ENCODE results near the gene SLC2A5. TPM values are rescaled to one million over a fixed set of nuclear protein-coding genes. Genes with fewer than 3 reads are reported as not detected.
A peak's percentile ranks its signal among the peaks of the same experiment; 100 is the strongest.

SLC2A5 gene
- polyA plus RNA-seq, 3 donors, result 0.75 to 1.3 (median 0.81) TPM

DNA sequence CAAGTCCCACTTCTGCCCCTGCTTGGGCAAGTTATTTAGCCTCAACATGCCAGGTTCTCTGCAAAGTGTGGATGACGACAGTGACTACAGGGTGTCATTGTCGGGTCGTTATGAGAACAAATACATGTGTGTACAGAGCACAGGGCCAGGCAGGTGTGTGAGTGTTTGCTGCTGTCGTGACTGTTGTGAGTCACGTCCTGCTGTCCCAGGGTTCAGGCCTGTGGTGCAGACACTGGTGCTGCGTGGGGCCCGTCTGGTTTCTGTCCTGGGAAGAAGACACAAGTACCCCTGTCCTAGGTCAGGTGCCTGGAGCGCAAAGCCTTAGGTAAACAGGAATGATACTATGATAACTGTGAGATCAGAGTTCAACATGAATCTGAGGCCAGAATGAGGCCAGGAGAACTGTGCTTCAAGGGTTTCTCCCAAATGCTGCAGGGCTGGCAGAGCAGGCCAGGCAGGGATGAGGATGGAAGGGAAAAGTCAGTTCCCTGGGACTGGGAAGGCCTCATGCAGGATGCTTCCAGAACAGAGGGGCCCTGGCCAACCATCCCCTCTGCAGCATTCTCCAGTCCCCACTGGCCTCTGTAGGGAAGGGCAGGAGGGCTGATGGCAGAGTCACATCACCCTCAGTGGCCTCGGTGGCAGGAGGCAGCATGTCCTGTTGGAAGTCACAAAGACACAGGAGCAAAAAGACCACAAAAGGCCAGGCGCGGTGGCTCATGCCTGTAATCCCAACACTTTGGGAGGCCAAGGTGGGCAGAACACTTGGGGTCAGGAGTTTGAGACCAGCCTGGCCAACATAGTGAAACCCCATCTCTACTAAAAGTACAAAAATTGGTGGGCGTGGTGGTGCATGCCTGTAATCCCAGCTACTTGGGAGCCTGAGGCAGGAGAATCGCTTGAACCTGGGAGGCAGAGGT is 43.8 kb upstream of the SLC2A5 start:
- intact Hi-C loops (cut with micrococcal nuclease), result loop anchor here in 1 of 2 donors (5.0 kb wide), 1 partner anchor 379 kb away; no protein-coding TSS in a partner anchor
- 90% methylated on average over 12 of the region's 13 CpGs for WGBS (ENCODE audit: insufficient coverage)
- Mint-ChIP-seq H3K27ac (no peak overlapping the region), H3K27me3 (ENCODE audit: low read depth in 3 of 3) (peaks cover 0 to 3% (median 0%) of the 10 kb centered on the region in 3 donors), H3K4me1 (peaks cover 9% of the 10 kb centered on the region), H3K36me3 (peaks cover 2 to 17% of the 10 kb centered on the region in 2 donors), H3K9me3 (no peaks in the 10 kb centered on the region), H3K4me3 (no peak overlapping the region)
- TF ChIP-seq, protein P1, sequence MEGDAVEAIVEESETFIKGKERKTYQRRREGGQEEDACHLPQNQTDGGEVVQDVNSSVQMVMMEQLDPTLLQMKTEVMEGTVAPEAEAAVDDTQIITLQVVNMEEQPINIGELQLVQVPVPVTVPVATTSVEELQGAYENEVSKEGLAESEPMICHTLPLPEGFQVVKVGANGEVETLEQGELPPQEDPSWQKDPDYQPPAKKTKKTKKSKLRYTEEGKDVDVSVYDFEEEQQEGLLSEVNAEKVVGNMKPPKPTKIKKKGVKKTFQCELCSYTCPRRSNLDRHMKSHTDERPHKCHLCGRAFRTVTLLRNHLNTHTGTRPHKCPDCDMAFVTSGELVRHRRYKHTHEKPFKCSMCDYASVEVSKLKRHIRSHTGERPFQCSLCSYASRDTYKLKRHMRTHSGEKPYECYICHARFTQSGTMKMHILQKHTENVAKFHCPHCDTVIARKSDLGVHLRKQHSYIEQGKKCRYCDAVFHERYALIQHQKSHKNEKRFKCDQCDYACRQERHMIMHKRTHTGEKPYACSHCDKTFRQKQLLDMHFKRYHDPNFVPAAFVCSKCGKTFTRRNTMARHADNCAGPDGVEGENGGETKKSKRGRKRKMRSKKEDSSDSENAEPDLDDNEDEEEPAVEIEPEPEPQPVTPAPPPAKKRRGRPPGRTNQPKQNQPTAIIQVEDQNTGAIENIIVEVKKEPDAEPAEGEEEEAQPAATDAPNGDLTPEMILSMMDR (IDR thresholded peaks at IDR 0.05), result no peak
- Histone ChIP-seq H3K79me2 (ENCODE audit: insufficient read depth, low read length) (no peaks in the 10 kb centered on the region), H3K36me3 (replicated peaks in 1 of 2; ENCODE audit: control insufficient read depth in 1 of 2, insufficient read depth in 2 of 2, low read length in 2 of 2) (no peaks in the 10 kb centered on the region), H3K9ac (ENCODE audit: insufficient read depth, low read length, poor library complexity, severe bottlenecking) (no peak overlapping the region), H4K20me1 (ENCODE audit: insufficient read depth, low read length) (no peaks in the 10 kb centered on the region), H3K27me3 (ENCODE audit: control insufficient read depth in 2 of 2, insufficient read depth in 2 of 2, low read length in 2 of 2) (no peaks in the 10 kb centered on the region), H3K4me2 (replicated peaks; ENCODE audit: extremely low read depth, low read length, poor library complexity, severe bottlenecking) (no peak overlapping the region), H3K27ac (ENCODE audit: low read depth in 1 of 2, low read length in 2 of 2) (no peak overlapping the region), H3K9me3 (replicated peaks in 1 of 2; ENCODE audit: control insufficient read depth in 1 of 2, insufficient read depth in 1 of 2, low read length in 2 of 2) (no peaks in the 10 kb centered on the region), H3K4me3 (replicated peaks in 1 of 3; ENCODE audit: low read depth in 2 of 3, low read length in 3 of 3) (no peak overlapping the region), H3K4me1 (ENCODE audit: control insufficient read depth in 1 of 2, insufficient read depth in 2 of 2, low read length in 2 of 2) (no peaks in the 10 kb centered on the region), H2AFZ (ENCODE audit: insufficient read depth, low read depth, low read length, poor library complexity, severe bottlenecking) (no peak overlapping the region)
- DNase-seq, result no peak

DNA sequence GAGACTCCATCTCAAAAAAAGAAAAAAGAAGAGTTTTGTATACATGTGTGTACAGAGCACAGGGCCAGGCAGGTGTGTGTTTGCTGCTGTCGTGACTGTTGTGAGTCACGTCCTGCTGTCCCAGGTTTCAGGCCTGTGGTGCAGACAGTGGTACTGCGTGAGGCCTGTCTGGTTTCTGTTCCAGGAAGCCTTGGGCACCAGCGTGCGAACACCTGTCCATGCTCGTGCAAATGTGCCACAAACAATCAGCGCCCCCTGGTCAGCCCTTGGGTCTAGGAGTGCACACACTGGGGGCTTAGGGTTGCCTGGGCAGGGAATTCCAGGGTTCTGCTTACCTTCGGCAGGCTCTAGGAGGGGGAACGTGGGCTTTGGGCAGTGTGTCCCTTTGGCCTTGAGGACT is 42.5 kb upstream of the SLC2A5 start:
- Histone ChIP-seq H3K27ac (ENCODE audit: low read depth in 1 of 2, low read length in 2 of 2) (no peak overlapping the region), H3K79me2 (ENCODE audit: insufficient read depth, low read length) (no peaks in the 10 kb centered on the region), H2AFZ (ENCODE audit: insufficient read depth, low read depth, low read length, poor library complexity, severe bottlenecking) (no peak overlapping the region), H3K9ac (ENCODE audit: insufficient read depth, low read length, poor library complexity, severe bottlenecking) (no peak overlapping the region), H3K36me3 (replicated peaks in 1 of 2; ENCODE audit: control insufficient read depth in 1 of 2, insufficient read depth in 2 of 2, low read length in 2 of 2) (no peaks in the 10 kb centered on the region), H3K4me3 (replicated peaks in 1 of 3; ENCODE audit: low read depth in 2 of 3, low read length in 3 of 3) (no peak overlapping the region), H3K4me2 (replicated peaks; ENCODE audit: extremely low read depth, low read length, poor library complexity, severe bottlenecking) (no peak overlapping the region), H3K27me3 (ENCODE audit: control insufficient read depth in 2 of 2, insufficient read depth in 2 of 2, low read length in 2 of 2) (no peaks in the 10 kb centered on the region), H3K9me3 (replicated peaks in 1 of 2; ENCODE audit: control insufficient read depth in 1 of 2, insufficient read depth in 1 of 2, low read length in 2 of 2) (no peaks in the 10 kb centered on the region), H3K4me1 (ENCODE audit: control insufficient read depth in 1 of 2, insufficient read depth in 2 of 2, low read length in 2 of 2) (no peaks in the 10 kb centered on the region), H4K20me1 (ENCODE audit: insufficient read depth, low read length) (no peaks in the 10 kb centered on the region)
- H3K9me3 Mint-ChIP-seq, result no peaks in the 10 kb centered on the region
- peaks cover 3 to 21% of the 10 kb centered on the region in 2 donors for H3K36me3 Mint-ChIP-seq
- H3K27me3 Mint-ChIP-seq (ENCODE audit: low read depth in 3 of 3), result peaks cover 0 to 3% (median 0%) of the 10 kb centered on the region in 3 donors
- TF ChIP-seq, protein P1 (IDR thresholded peaks at IDR 0.05), result no peak
- DNase-seq, result no peak
- peak overlapping the region in 1 of 7 donors; percentile 36 for H3K27ac Mint-ChIP-seq
- no peak overlapping the region for H3K4me3 Mint-ChIP-seq
- intact Hi-C loops (cut with micrococcal nuclease), result loop anchor here in 1 of 2 donors (5.0 kb wide), 1 partner anchor 380 kb away; no protein-coding TSS in a partner anchor
- 93% methylated on average over 9 of the region's 9 CpGs for WGBS (ENCODE audit: insufficient coverage)
- peaks cover 9% of the 10 kb centered on the region for H3K4me1 Mint-ChIP-seq
